ENCODE data around the gene PRKN. TPM values are rescaled to one million over a fixed set of nuclear protein-coding genes. Genes with fewer than 3 reads are reported as not detected.

The PRKN gene
- total and polyA plus RNA-seq, 9 donors: 3.0 to 15.0 (median 9.2) TPM

GRCh38 chr6:161424421-161424820, 1303.1 kb downstream of the PRKN start:
- TF ChIP-seq POLR2A (IDR thresholded peaks at IDR 0.05) (no peak), CTCF (IDR thresholded peaks at IDR 0.05) (no peak), EP300 (IDR thresholded peaks at IDR 0.05) (no peak)
- H3K4me3 ChIP-seq: no peak overlapping the region

GRCh38 chr6:161422710-161423680, 1304.6 kb downstream of the PRKN start:
- Histone ChIP-seq H3K4me3 (no peak overlapping the region), H3K36me3 (no peaks in the 10 kb centered on the region), H3K4me1 (ENCODE audit: insufficient read depth) (no peaks in the 10 kb centered on the region), H3K27ac (no peak overlapping the region), H3K9me3 (no peaks in the 10 kb centered on the region), H3K27me3 (no peaks in the 10 kb centered on the region)
- 72 to 79% (median 72%) methylated on average over 16 of the region's 16 CpGs for WGBS, 3 donors
- TF ChIP-seq EP300 (IDR thresholded peaks at IDR 0.05) (no peak), CTCF (IDR thresholded peaks at IDR 0.05) (no peak), POLR2A (IDR thresholded peaks at IDR 0.05) (no peak)
- intact Hi-C loops (cut with DNase I): no loop called here
- no peak for DNase-seq

More at GRCh38 chr6:161424421-161424820, 1303.1 kb downstream of the PRKN start:
- intact Hi-C loops (cut with DNase I): no loop called here
- Histone ChIP-seq H3K4me1 (ENCODE audit: insufficient read depth) (no peaks in the 10 kb centered on the region), H3K36me3 (no peaks in the 10 kb centered on the region), H3K9me3 (no peaks in the 10 kb centered on the region), H3K27me3 (no peaks in the 10 kb centered on the region), H3K27ac (no peak overlapping the region)
- no peak for DNase-seq

DNA sequence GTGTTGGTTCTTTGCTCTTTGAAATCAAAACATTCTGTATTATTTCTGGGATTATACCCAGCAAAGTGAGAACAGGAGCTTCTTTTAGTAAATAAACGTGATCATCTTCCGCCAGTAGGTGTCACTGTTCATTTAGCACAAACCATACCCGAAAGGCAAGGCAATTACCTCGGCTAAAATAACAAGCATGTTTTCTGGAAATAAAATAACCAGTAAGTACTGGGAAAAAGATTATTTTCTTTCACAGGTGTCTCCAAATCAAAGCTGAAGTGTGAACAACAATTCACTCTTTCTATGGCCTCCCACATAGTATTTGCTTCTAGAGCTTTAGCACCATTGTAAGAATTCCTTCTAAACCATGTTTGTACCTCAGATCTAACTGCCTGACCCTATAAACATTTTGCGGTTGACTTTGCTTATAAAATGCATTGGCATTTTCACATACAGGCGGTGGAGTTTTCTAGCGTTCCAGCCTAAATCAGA, 1309.1 kb downstream of the PRKN start:
- no peak for TF ChIP-seq EP300 (IDR thresholded peaks at IDR 0.05)
- TF ChIP-seq CTCF (IDR thresholded peaks at IDR 0.05): peak; percentile 57 to 74 (median 69)
- no peak for TF ChIP-seq POLR2A (IDR thresholded peaks at IDR 0.05)
- Histone ChIP-seq H3K4me3 (no peak overlapping the region), H3K4me1 (ENCODE audit: insufficient read depth) (peaks cover 2% of the 10 kb centered on the region), H3K27me3 (no peaks in the 10 kb centered on the region), H3K36me3 (no peaks in the 10 kb centered on the region), H3K9me3 (no peaks in the 10 kb centered on the region), H3K27ac (no peak overlapping the region)
- peak in 3 of 5 donors; percentile 31 to 56 (median 38) for DNase-seq
- WGBS, 3 donors: 2 to 10% (median 6%) methylated on average over 7 of the region's 7 CpGs
- intact Hi-C loops (cut with DNase I): no loop called here

GRCh38 chr6:161417717-161418462, 1309.7 kb downstream of the PRKN start:
- H3K4me3 ChIP-seq: no peak overlapping the region
- peak; percentile 52 to 83 (median 71) for DNase-seq
- no peaks in the 10 kb centered on the region for H3K27me3 ChIP-seq
- TF ChIP-seq EP300 (IDR thresholded peaks at IDR 0.05): no peak
- TF ChIP-seq POLR2A (IDR thresholded peaks at IDR 0.05): no peak
- TF ChIP-seq CTCF (IDR thresholded peaks at IDR 0.05): no peak
- 7 to 13% (median 7%) methylated on average over 8 of the region's 8 CpGs for WGBS, 3 donors
- H3K27ac ChIP-seq: peak overlapping the region in 1 of 2 donors; percentile 18
- H3K9me3 ChIP-seq: no peaks in the 10 kb centered on the region
- H3K4me1 ChIP-seq (ENCODE audit: insufficient read depth): peaks cover 2% of the 10 kb centered on the region
- intact Hi-C loops (cut with DNase I): no loop called here
- H3K36me3 ChIP-seq: no peaks in the 10 kb centered on the region
